B cell (primary cell): ENCODE measurements around the gene ARHGEF26. TPM values are rescaled to one million over a fixed set of nuclear protein-coding genes. Genes with fewer than 3 reads are reported as not detected.

ENCODE experiments used
- ATAC-seq: fragments of 200-7000 bp; cut with Tn5 transposase; one replicate; pipeline ENCODE4 v1.10.0; 2021; ENCODE audit warnings: low read depth, mild to moderate bottlenecking, moderate number of reproducible peaks, moderate library complexity
- CTCF ChIA-PET: fragments of 350-600 bp; sonication (Branson Sonifier 250); formaldehyde crosslinking; loops from one replicate; lab custom pipeline; 2021; ENCODE audit warnings: antibody characterized with exemption, inconsistent platforms; lab: Charles Lee
- POLR2A ChIA-PET: fragments of 350-600 bp; sonication (Branson Sonifier 250); formaldehyde crosslinking; loops from one replicate; lab custom pipeline; 2021; ENCODE audit warnings: antibody characterized with exemption; lab: Charles Lee
- DNase-seq: peaks from one replicate; pipeline ENCODE4 v3.0.0; 2013
- H2AFZ ChIP-seq: 2 replicates; pipeline ENCODE4 v1.6.1; 2012; ENCODE audit warnings: mild to moderate bottlenecking, low read depth, low read length; ENCODE audit not compliant: insufficient read depth, poor library complexity, severe bottlenecking
- H3K27ac ChIP-seq, 2 donors: 1 replicate in 1 of 2; 2 replicates in 1 of 2; pipeline ENCODE4 v1.5.1; 2012 to 2013; ENCODE audit warnings: low read length in 2 of 2, mild to moderate bottlenecking in 2 of 2, moderate library complexity in 1 of 2
- H3K27me3 ChIP-seq, 4 experiments: fragments of 200-600 bp in 1 of 4; sonication (generic) in 1 of 4; replicated peaks in 1 of 4; 1 replicate in 2 of 4; 2 replicates in 2 of 4; pipeline versions ENCODE4 v1.6.1 to v1.7.0; 2013 to 2016; ENCODE audit warnings: low read length in 3 of 4, mild to moderate bottlenecking in 2 of 4, mixed read lengths in 1 of 4, moderate library complexity in 1 of 4; ENCODE audit not compliant: insufficient read depth in 4 of 4, control insufficient read depth in 3 of 4; ENCODE audit errors: control extremely low read depth in 1 of 4
- H3K36me3 ChIP-seq, 2 experiments: replicated peaks in 1 of 2; 1 replicate in 1 of 2; 2 replicates in 1 of 2; pipeline versions ENCODE4 v1.6.1 to v1.7.1; 2013; ENCODE audit warnings: low read length in 1 of 2; ENCODE audit not compliant: insufficient read depth in 2 of 2, control insufficient read depth in 1 of 2; ENCODE audit errors: control extremely low read depth in 1 of 2, extremely low read depth in 1 of 2
- H3K4me1 ChIP-seq, 2 donors: fragments of 200-600 bp in 1 of 2; sonication (generic) in 1 of 2; 1 replicate in 1 of 2; 2 replicates in 1 of 2; pipeline versions ENCODE4 v1.5.1 to v1.6.1; 2013 to 2017; ENCODE audit warnings: low read length in 2 of 2; ENCODE audit not compliant: control insufficient read depth in 2 of 2, insufficient read depth in 2 of 2
- H3K4me2 ChIP-seq: replicated peaks from 2 replicates; pipeline ENCODE3; 2012; ENCODE audit warnings: mild to moderate bottlenecking, low read depth, low read length; ENCODE audit not compliant: poor library complexity, severe bottlenecking
- H3K4me3 ChIP-seq, 5 experiments: fragments of 200-600 bp in 1 of 5; sonication (generic) in 1 of 5; 1 replicate in 3 of 5; 2 replicates in 2 of 5; pipeline versions ENCODE4 v1.5.1 to v1.7.0; 2011 to 2016; ENCODE audit warnings: low read length in 4 of 5, mild to moderate bottlenecking in 4 of 5, low read depth in 2 of 5, control low read depth in 1 of 5, moderate library complexity in 1 of 5; ENCODE audit not compliant: insufficient read depth in 1 of 5; ENCODE audit errors: control extremely low read depth in 1 of 5, extremely low read depth in 1 of 5
- H3K79me2 ChIP-seq: fragments of 200-600 bp; sonication (generic); one replicate; pipeline ENCODE4 v1.6.0; 2016; ENCODE audit warnings: low read length; ENCODE audit not compliant: control insufficient read depth, insufficient read depth
- H3K9ac ChIP-seq: fragments of 200-600 bp; sonication (generic); 2 replicates; pipeline ENCODE4 v1.6.1; 2017; ENCODE audit warnings: mild to moderate bottlenecking, low read length, moderate library complexity
- H3K9me3 ChIP-seq, 3 donors: one replicate each; pipeline versions ENCODE4 v1.6.1 to v1.7.1; 2013; ENCODE audit warnings: low read length in 2 of 3; ENCODE audit not compliant: control insufficient read depth in 2 of 3, insufficient read depth in 1 of 3; ENCODE audit errors: control extremely low read depth in 1 of 3
- H4K20me1 ChIP-seq: 2 replicates; pipeline ENCODE4 v1.6.0; 2012; ENCODE audit warnings: mild to moderate bottlenecking, low read length; ENCODE audit not compliant: insufficient read depth, control insufficient read depth, poor library complexity, severe bottlenecking
- H3K27ac Mint-ChIP-seq: one replicate; pipeline ENCODE4 v1.8.0; 2021; ENCODE audit warnings: mixed read lengths
- H3K27me3 Mint-ChIP-seq: one replicate; pipeline ENCODE4 v1.8.0; 2021; ENCODE audit warnings: mixed read lengths
- H3K4me1 Mint-ChIP-seq: one replicate; pipeline ENCODE4 v1.8.0; 2021; ENCODE audit warnings: mixed read lengths
- H3K4me3 Mint-ChIP-seq: one replicate; pipeline ENCODE4 v1.8.0; 2021; ENCODE audit warnings: mixed read lengths
- H3K9me3 Mint-ChIP-seq: one replicate; pipeline ENCODE4 v1.8.0; 2022; ENCODE audit warnings: mixed read lengths; ENCODE audit not compliant: insufficient read depth
- EZH2 ChIP-seq: IDR thresholded peaks from 2 replicates; pipeline ENCODE4 v1.6.1; 2012; ENCODE audit warnings: borderline replicate concordance, low read depth, mild to moderate bottlenecking, moderate library complexity, low read length; ENCODE audit not compliant: insufficient read depth, poor library complexity, severe bottlenecking
- WGBS: methylation state at CpG from one replicate; pipeline ENCODE4 v1.1.5; 2013; ENCODE audit warnings: missing lambda C conversion rate; ENCODE audit not compliant: insufficient coverage; 5-methylcytosine and 5-hydroxymethylcytosine counted together
- intact Hi-C: fragments of 100-400 bp; cut with micrococcal nuclease; formaldehyde crosslinking; loops from one replicate; pipeline ENCODE4 v1.10.0; 2022
- polyA plus RNA-seq: library from polyadenylated mRNA; depleted of rRNA; stranded (reverse); fragments of >200 nt; gene quantifications from 2 replicates; pipeline ENCODE4 v1.2.3, GENCODE V29; 2012
- total RNA-seq, 2 donors: library from RNA; stranded (reverse); fragments of 120-200 nt in 1 of 2; gene quantifications; 1 replicate in 1 of 2; 2 replicates in 1 of 2; pipeline versions ENCODE4 v1.2.3 to v1.2.4, GENCODE V29; 2013 to 2022
- TF ChIP-seq, protein P1 (sequence below): fragments of 200-600 bp; IDR thresholded peaks from one replicate; pipeline ENCODE4 v1.8.0; 2022; ENCODE audit warnings: antibody characterized with exemption, mild to moderate bottlenecking

The ARHGEF26 gene
- total and polyA plus RNA-seq, 2 donors (not counting 1 experiment from before 2014, with no cell fraction given): not detected

DNA sequence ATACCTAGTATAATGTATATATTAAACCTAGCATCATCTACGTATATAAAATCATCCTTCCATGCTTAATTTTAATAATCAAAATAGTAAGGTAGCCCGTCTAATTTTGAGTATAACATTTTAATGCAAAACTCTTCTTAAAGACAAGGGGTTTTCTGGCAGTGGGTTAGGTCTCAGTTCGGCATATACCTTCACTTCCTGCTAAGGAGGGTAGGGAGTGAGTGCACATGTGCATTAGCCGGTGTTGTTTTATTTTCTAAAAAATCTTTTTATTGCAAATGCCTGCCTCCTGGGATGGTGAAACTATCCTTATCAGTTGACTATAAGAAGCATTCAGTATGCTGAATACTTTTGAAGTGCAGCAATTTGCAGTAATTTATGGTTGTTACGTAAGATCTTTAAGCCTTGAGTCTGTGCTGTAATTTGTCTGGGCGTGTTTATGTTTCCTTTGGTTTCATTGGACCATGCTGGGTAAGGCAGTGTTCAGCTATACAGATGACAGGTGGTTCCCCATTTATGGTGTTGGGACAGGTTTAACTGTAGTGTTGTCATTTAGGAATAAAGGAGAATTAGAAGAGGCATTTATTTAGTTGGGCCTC, 11.7 kb downstream of the ARHGEF26 start:
- Histone ChIP-seq H3K27me3 (peaks cover 0 to 2% (median 0%) of the 10 kb centered on the region in 4 experiments), H2AFZ (no peak overlapping the region), H3K9me3 (no peaks in the 10 kb centered on the region), H3K4me1 (no peaks in the 10 kb centered on the region), H3K27ac (no peak overlapping the region), H3K4me2 (peak overlapping the region; percentile 19), H3K4me3 (no peak overlapping the region), H3K9ac (peak overlapping the region; percentile 39), H4K20me1 (no peaks in the 10 kb centered on the region), H3K36me3 (no peaks in the 10 kb centered on the region), H3K79me2 (no peaks in the 10 kb centered on the region)
- Mint-ChIP-seq H3K9me3 (no peaks in the 10 kb centered on the region), H3K27ac (no peak overlapping the region), H3K4me1 (no peaks in the 10 kb centered on the region), H3K4me3 (no peak overlapping the region), H3K27me3 (peaks cover 34% of the 10 kb centered on the region)
- 22% methylated on average over 2 of the region's 6 CpGs for WGBS
- TF ChIP-seq, protein P1, sequence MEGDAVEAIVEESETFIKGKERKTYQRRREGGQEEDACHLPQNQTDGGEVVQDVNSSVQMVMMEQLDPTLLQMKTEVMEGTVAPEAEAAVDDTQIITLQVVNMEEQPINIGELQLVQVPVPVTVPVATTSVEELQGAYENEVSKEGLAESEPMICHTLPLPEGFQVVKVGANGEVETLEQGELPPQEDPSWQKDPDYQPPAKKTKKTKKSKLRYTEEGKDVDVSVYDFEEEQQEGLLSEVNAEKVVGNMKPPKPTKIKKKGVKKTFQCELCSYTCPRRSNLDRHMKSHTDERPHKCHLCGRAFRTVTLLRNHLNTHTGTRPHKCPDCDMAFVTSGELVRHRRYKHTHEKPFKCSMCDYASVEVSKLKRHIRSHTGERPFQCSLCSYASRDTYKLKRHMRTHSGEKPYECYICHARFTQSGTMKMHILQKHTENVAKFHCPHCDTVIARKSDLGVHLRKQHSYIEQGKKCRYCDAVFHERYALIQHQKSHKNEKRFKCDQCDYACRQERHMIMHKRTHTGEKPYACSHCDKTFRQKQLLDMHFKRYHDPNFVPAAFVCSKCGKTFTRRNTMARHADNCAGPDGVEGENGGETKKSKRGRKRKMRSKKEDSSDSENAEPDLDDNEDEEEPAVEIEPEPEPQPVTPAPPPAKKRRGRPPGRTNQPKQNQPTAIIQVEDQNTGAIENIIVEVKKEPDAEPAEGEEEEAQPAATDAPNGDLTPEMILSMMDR: no peak
- no peak for TF ChIP-seq EZH2
- no peak for DNase-seq
- intact Hi-C loops: no loop called here
- ChIA-PET CTCF (no interaction called here), POLR2A (no interaction called here)
- ATAC-seq: no peak

DNA sequence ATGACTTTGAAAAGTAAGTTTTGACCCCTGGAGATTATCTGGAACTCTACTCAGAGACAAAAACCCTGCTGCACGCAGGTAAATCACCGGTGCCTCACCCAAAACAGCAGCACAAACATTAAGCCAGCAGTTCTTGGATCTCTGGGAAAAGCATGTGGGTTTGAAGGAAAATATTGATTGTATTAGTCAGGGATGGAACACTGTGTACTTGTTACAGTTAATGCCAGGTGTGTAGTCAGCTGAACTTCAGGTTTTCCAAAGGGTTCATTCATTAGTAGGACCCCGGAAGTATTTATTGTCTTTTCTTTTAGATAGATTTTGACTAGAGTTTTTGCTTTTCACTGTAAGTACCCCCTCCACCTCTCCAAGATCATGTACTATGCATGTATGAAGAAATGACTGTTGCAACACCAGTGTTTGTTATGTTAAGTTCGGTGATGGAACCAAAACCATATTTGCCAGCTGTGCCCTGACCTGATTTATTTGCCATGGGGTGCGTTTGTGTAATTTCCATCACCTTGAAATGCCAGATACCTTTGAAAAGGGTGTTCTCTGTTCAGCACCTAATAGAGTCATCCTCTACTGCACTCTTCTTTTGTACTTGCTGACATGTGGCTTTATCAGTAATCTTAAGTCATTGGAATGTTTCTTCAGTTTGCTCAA, 14.5 kb downstream of the ARHGEF26 start:
- Mint-ChIP-seq H3K27me3 (peaks cover 33% of the 10 kb centered on the region), H3K9me3 (no peaks in the 10 kb centered on the region), H3K27ac (no peak overlapping the region), H3K4me1 (no peaks in the 10 kb centered on the region), H3K4me3 (no peak overlapping the region)
- Histone ChIP-seq H3K79me2 (no peaks in the 10 kb centered on the region), H2AFZ (no peak overlapping the region), H3K4me2 (no peak overlapping the region), H3K4me3 (no peak overlapping the region), H3K36me3 (no peaks in the 10 kb centered on the region), H3K4me1 (no peaks in the 10 kb centered on the region), H3K27me3 (peaks cover 0 to 2% (median 0%) of the 10 kb centered on the region in 4 experiments), H3K9me3 (no peaks in the 10 kb centered on the region), H3K27ac (no peak overlapping the region), H3K9ac (no peak overlapping the region), H4K20me1 (no peaks in the 10 kb centered on the region)
- 100% methylated on average over 1 of the region's 5 CpGs for WGBS
- POLR2A ChIA-PET: no interaction called here
- ATAC-seq: no peak
- intact Hi-C loops: no loop called here
- no peak for DNase-seq
- CTCF ChIA-PET: no interaction called here
- TF ChIP-seq EZH2: no peak
- TF ChIP-seq, protein P1: no peak
